CD8-positive, alpha-beta memory T cell (primary cell): ENCODE results near the gene TBATA. TPM values are rescaled to one million over a fixed set of nuclear protein-coding genes. Genes with fewer than 3 reads are reported as not detected.

ENCODE experiments used
- CTCF ChIA-PET: fragments of 350-600 bp; sonication (Branson Sonifier 250); formaldehyde crosslinking; loops from one replicate; lab custom pipeline; 2021; ENCODE audit warnings: antibody characterized with exemption; lab: Charles Lee
- POLR2A ChIA-PET: fragments of 350-600 bp; sonication (Branson Sonifier 250); formaldehyde crosslinking; loops from one replicate; lab custom pipeline; 2021; ENCODE audit warnings: antibody characterized with exemption; lab: Charles Lee
- DNase-seq, 5 donors: peaks; one replicate each; pipeline versions ENCODE4 v3.0.0 to v3.0.0-alpha.2; 2020 to 2022; ENCODE audit warnings: mixed read lengths in 1 of 5
- H3K27ac ChIP-seq: one replicate; pipeline ENCODE4 v1.7.0; 2013; ENCODE audit warnings: low read depth, mild to moderate bottlenecking, low read length, moderate library complexity
- H3K27me3 ChIP-seq: 2 replicates; pipeline ENCODE4 v1.7.0; 2013; ENCODE audit warnings: low read length, mild to moderate bottlenecking; ENCODE audit not compliant: insufficient read depth, poor library complexity, severe bottlenecking
- H3K36me3 ChIP-seq: 2 replicates; pipeline ENCODE4 v1.7.0; 2013; ENCODE audit warnings: mild to moderate bottlenecking, low read length, moderate library complexity; ENCODE audit not compliant: insufficient read depth
- H3K4me1 ChIP-seq: 2 replicates; pipeline ENCODE4 v1.7.0; 2013; ENCODE audit warnings: mild to moderate bottlenecking, low read length, moderate library complexity; ENCODE audit not compliant: insufficient read depth
- H3K4me3 ChIP-seq: 2 replicates; pipeline ENCODE4 v1.7.0; 2013; ENCODE audit warnings: mild to moderate bottlenecking, low read length
- H3K9me3 ChIP-seq: 2 replicates; pipeline ENCODE4 v1.7.0; 2013; ENCODE audit warnings: mild to moderate bottlenecking, low read length
- H3K27ac Mint-ChIP-seq, 8 donors: one replicate each; pipeline ENCODE4 v1.8.0; 2020 to 2021; ENCODE audit warnings: mixed read lengths in 8 of 8, mild to moderate bottlenecking in 6 of 8, inconsistent platforms in 3 of 8, moderate library complexity in 3 of 8
- H3K27me3 Mint-ChIP-seq, 2 donors: one replicate each; pipeline ENCODE4 v1.8.0; 2020 to 2021; ENCODE audit warnings: mixed read lengths in 2 of 2, mild to moderate bottlenecking in 1 of 2, moderate library complexity in 1 of 2
- H3K36me3 Mint-ChIP-seq, 3 donors: one replicate each; pipeline ENCODE4 v1.8.0; 2020 to 2021; ENCODE audit warnings: mixed read lengths in 3 of 3, inconsistent platforms in 1 of 3, mild to moderate bottlenecking in 1 of 3
- H3K4me1 Mint-ChIP-seq, 3 donors: one replicate each; pipeline ENCODE4 v1.8.0; 2020 to 2021; ENCODE audit warnings: mixed read lengths in 3 of 3, inconsistent platforms in 1 of 3, mild to moderate bottlenecking in 1 of 3
- H3K4me3 Mint-ChIP-seq, 7 donors: one replicate each; pipeline ENCODE4 v1.8.0; 2020 to 2021; ENCODE audit warnings: mixed read lengths in 7 of 7, mild to moderate bottlenecking in 6 of 7, moderate library complexity in 4 of 7, inconsistent platforms in 2 of 7
- H3K9me3 Mint-ChIP-seq, 5 donors: one replicate each; pipeline ENCODE4 v1.8.0; 2020 to 2022; ENCODE audit warnings: mixed read lengths in 5 of 5, mild to moderate bottlenecking in 3 of 5, moderate library complexity in 2 of 5, inconsistent platforms in 1 of 5
- polyA plus RNA-seq: library from polyadenylated mRNA; unstranded; fragments of 300-500 nt; fragmentation: Illumina TruSeq; gene quantifications from one replicate; pipeline ENCODE4 v1.2.3, GENCODE V29; 2021
- total RNA-seq, 2 experiments: library from RNA; stranded (reverse); gene quantifications; one replicate each; pipeline ENCODE4 v1.2.3, GENCODE V29; 2021

Gene TBATA
- total and polyA plus RNA-seq, 3 experiments from 2014 or later = not detected

DNA sequence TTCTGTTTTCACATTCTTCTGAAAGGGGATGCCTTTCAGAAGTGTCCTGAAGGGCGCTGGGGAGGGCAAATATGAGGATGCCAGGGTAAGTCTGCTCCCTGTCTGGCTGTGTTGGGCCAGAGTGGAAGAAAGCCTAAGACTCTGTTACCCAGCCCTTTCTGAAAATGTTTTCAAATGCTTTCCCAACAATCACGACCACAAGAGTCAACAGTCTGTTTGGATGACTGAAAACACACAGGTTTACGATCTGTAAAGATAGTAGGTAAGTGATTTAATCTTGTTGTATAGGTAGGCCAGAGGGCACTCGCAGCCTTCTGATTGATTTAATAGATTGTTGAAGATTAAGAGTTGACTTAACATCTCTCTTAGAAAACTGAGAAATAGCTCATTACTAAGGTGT lies 43.7 kb upstream of the TBATA start:
- Mint-ChIP-seq H3K27ac (peak overlapping the region in 1 of 8 donors; percentile 38), H3K9me3 (no peaks in the 10 kb centered on the region), H3K27me3 (no peaks in the 10 kb centered on the region), H3K4me1 (peaks cover 26 to 43% (median 42%) of the 10 kb centered on the region in 3 donors), H3K36me3 (peaks cover 3 to 69% (median 22%) of the 10 kb centered on the region in 3 donors), H3K4me3 (no peak overlapping the region)
- ChIA-PET POLR2A (no interaction called here), CTCF (no interaction called here)
- Histone ChIP-seq H3K36me3 (no peaks in the 10 kb centered on the region), H3K27ac (no peak overlapping the region), H3K27me3 (no peaks in the 10 kb centered on the region), H3K4me3 (no peak overlapping the region), H3K4me1 (no peaks in the 10 kb centered on the region), H3K9me3 (no peaks in the 10 kb centered on the region)
- DNase-seq = no peak

DNA sequence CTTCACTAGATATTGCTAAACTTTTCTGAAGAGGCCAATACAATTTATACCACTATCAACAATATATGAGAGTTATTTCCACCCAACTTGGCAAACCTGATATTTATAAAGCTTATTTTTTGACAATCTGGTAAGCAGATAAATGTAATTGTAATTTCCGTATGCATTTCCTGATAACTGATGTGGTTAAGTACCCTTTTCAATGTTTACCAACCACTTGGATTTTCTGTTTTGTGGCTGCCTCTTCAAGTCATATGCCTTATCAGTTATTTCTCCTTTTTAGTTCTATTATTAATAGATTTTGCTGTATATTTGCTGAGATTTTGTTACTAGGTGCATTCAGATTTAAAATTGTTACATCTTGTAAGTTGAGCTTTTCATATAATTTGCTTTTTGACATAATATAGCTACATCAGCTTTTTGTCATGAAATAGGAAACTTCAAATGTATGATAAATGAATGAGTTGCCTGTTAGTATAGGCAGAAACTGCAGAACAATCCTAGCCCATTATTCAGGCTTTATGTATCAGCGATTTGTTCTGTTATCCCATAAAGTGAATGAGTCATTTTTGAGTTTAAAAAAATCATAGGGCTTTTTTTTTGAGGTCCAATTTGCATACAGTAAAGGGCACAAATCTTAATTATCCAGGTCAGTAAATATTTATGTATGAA lies 42.0 kb upstream of the TBATA start:
- H3K4me1 ChIP-seq = no peaks in the 10 kb centered on the region
- no peak for DNase-seq
- H3K27ac ChIP-seq = no peak overlapping the region
- peaks cover 3 to 67% (median 17%) of the 10 kb centered on the region in 3 donors for H3K36me3 Mint-ChIP-seq
- H3K9me3 Mint-ChIP-seq = no peaks in the 10 kb centered on the region
- no peaks in the 10 kb centered on the region for H3K27me3 Mint-ChIP-seq
- no peak overlapping the region for H3K4me3 ChIP-seq
- H3K36me3 ChIP-seq = no peaks in the 10 kb centered on the region
- CTCF ChIA-PET = no interaction called here
- H3K9me3 ChIP-seq = no peaks in the 10 kb centered on the region
- H3K27me3 ChIP-seq = no peaks in the 10 kb centered on the region
- peaks cover 16 to 34% (median 27%) of the 10 kb centered on the region in 3 donors for H3K4me1 Mint-ChIP-seq
- H3K4me3 Mint-ChIP-seq = no peak overlapping the region
- no peak overlapping the region for H3K27ac Mint-ChIP-seq
- POLR2A ChIA-PET = no interaction called here

DNA sequence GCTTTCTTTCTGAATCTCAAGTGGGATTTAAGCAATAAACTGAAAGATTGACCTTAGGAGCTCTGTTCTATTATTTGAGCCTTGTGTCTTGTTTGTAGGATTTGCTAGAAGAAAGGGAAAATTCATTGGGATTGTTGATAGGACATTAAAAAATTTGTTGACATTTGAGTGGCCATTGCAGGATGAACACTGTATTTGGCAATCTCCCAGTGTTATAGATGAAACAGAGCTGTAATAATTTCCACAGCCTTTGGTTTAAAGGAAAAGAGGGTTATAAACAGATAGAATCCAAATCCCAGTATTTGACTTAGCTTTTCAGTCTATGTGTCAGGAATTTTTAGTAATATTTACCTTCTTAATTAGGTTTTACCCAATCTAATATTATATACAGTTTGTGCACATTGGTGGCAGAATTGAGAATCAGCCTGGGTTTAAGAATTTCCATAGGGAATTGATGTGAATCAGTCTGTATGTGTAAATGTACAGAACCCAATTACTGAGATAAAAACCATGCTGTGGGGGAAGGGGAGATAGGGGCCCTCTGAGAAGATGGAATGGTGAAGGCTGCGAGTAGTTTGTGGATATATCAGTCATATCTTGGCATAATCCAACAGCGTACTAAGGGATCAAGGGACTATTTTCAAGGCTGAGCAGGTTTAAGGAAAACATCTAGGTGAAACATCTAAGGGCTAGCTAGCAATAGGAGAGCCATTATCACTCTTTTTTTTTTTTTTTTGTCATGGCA lies 37.1 kb upstream of the TBATA start:
- H3K9me3 ChIP-seq = no peaks in the 10 kb centered on the region
- DNase-seq = no peak
- no peaks in the 10 kb centered on the region for H3K9me3 Mint-ChIP-seq
- H3K27ac Mint-ChIP-seq = no peak overlapping the region
- POLR2A ChIA-PET = no interaction called here
- no peaks in the 10 kb centered on the region for H3K4me1 ChIP-seq
- no peaks in the 10 kb centered on the region for H3K27me3 Mint-ChIP-seq
- H3K4me3 ChIP-seq = no peak overlapping the region
- peaks cover 0 to 61% (median 14%) of the 10 kb centered on the region in 3 donors for H3K36me3 Mint-ChIP-seq
- H3K4me1 Mint-ChIP-seq = peaks cover 28 to 58% (median 45%) of the 10 kb centered on the region in 3 donors
- CTCF ChIA-PET = interaction anchor here (1.1 kb wide), 1 partner anchor 272 kb away, joined by 4 read pairs; no protein-coding TSS in a partner anchor
- H3K4me3 Mint-ChIP-seq = no peak overlapping the region
- no peak overlapping the region for H3K27ac ChIP-seq
- H3K36me3 ChIP-seq = no peaks in the 10 kb centered on the region
- no peaks in the 10 kb centered on the region for H3K27me3 ChIP-seq

DNA sequence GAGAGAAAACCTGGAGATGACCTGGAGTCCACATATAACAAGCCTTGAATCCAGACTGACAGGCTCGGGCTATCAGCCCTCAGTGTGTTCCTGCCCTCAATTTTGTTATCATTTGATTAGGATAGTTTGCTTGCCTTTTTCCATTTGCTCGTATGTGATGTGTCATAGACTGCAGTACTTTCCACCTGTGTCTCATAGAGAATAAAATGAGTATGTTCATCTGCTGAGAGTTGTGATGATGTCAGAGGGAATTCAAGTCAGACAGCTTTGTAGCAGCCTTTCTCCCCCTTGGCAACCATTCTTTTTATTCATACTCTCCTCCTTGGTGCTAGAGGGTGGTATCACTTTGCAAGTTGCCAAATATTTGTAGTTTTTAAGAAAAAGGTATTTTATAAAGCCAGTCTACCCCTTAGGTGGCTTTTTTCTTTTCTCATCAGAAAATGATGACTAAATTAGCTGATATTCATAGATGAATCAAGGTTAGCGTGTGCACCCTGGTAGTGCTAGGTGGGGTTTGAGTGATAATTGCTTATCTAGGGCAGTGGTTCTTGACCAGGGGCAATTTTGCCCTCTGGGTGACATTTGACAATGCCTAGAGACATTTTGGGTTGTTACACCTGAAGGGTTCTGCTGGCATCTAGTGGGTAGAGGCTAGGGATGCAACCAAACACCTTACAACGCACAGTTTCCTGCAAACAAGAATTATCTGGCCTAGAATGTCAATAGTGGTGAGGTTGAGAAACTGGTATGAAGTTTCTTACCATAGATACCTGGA lies 36.0 kb upstream of the TBATA start:
- Mint-ChIP-seq H3K9me3 (no peaks in the 10 kb centered on the region), H3K4me3 (peak overlapping the region in 1 of 7 donors; percentile 1), H3K4me1 (peaks cover 31 to 56% (median 46%) of the 10 kb centered on the region in 3 donors), H3K27me3 (no peaks in the 10 kb centered on the region), H3K27ac (peak overlapping the region in 1 of 8 donors; percentile 52), H3K36me3 (peaks cover 0 to 57% (median 11%) of the 10 kb centered on the region in 3 donors)
- CTCF ChIA-PET = no interaction called here
- peaks cover 4% of the 10 kb centered on the region for H3K4me1 ChIP-seq
- no peaks in the 10 kb centered on the region for H3K27me3 ChIP-seq
- no peak for DNase-seq
- no peak overlapping the region for H3K4me3 ChIP-seq
- no peaks in the 10 kb centered on the region for H3K36me3 ChIP-seq
- no peak overlapping the region for H3K27ac ChIP-seq
- H3K9me3 ChIP-seq = no peaks in the 10 kb centered on the region
- POLR2A ChIA-PET = no interaction called here

GRCh38 chr10:70816220-70816894 lies 31.2 kb upstream of the TBATA start:
- Histone ChIP-seq H3K36me3 (no peaks in the 10 kb centered on the region), H3K4me3 (peak overlapping the region; percentile 53), H3K27me3 (no peaks in the 10 kb centered on the region), H3K27ac (peak overlapping the region; percentile 20), H3K4me1 (peaks cover 20% of the 10 kb centered on the region), H3K9me3 (no peaks in the 10 kb centered on the region)
- DNase-seq = peak; percentile 13 to 59 (median 37)
- peaks cover 0 to 25% (median 9%) of the 10 kb centered on the region in 3 donors for H3K36me3 Mint-ChIP-seq
- no peaks in the 10 kb centered on the region for H3K27me3 Mint-ChIP-seq
- peak overlapping the region; percentile 90 to 95 (median 93) for H3K4me3 Mint-ChIP-seq
- peak overlapping the region; percentile 67 to 97 (median 92) for H3K27ac Mint-ChIP-seq
- POLR2A ChIA-PET = interaction anchor here (0.6 kb wide), 1 partner anchor 23 kb away, joined by 3 read pairs; no protein-coding TSS in a partner anchor
- H3K4me1 Mint-ChIP-seq = peaks cover 36 to 61% (median 57%) of the 10 kb centered on the region in 3 donors
- H3K9me3 Mint-ChIP-seq = no peaks in the 10 kb centered on the region
- CTCF ChIA-PET = interaction anchor here (0.9 to 1.3 kb wide), 4 partner anchors 61 to 257 kb away, joined by 3 to 6 read pairs (median 4); no protein-coding TSS in a partner anchor

- H3K27ac Mint-ChIP-seq = peak within 1 kb of the TSS; percentile 81 to 97 (median 92)
- peaks cover 0 to 19% (median 7%) of the 10 kb centered on the region in 3 donors for H3K36me3 Mint-ChIP-seq
- POLR2A ChIA-PET = interaction anchor here (0.6 kb wide), 1 partner anchor 24 kb away, joined by 3 read pairs; no protein-coding TSS in a partner anchor
- Histone ChIP-seq H3K27me3 (no peaks in the 10 kb centered on the region), H3K36me3 (no peaks in the 10 kb centered on the region), H3K27ac (peak within 1 kb of the TSS; percentile 20), H3K9me3 (no peaks in the 10 kb centered on the region), H3K4me1 (peaks cover 20% of the 10 kb centered on the region), H3K4me3 (peak within 1 kb of the TSS; percentile 60)
- peak within 1 kb of the TSS; percentile 90 to 95 (median 93) for H3K4me3 Mint-ChIP-seq
- peaks cover 31 to 55% (median 50%) of the 10 kb centered on the region in 3 donors for H3K4me1 Mint-ChIP-seq
- no peaks in the 10 kb centered on the region for H3K27me3 Mint-ChIP-seq
- peak; percentile 79 to 85 (median 81) for DNase-seq
- CTCF ChIA-PET = interaction anchor here (0.7 to 1.3 kb wide), 4 partner anchors 31 to 257 kb away, joined by 3 to 6 read pairs (median 4); no protein-coding TSS in a partner anchor
- H3K9me3 Mint-ChIP-seq = no peaks in the 10 kb centered on the region
Measured at GRCh38 chr10:70815504-70816219, 30.5 kb upstream of the TBATA start, which contains the start of gene SGPL1. SGPL1 (plus strand) TSS chr10:70815948; CDS start chr10:70816854, 906 bp downstream.

DNA sequence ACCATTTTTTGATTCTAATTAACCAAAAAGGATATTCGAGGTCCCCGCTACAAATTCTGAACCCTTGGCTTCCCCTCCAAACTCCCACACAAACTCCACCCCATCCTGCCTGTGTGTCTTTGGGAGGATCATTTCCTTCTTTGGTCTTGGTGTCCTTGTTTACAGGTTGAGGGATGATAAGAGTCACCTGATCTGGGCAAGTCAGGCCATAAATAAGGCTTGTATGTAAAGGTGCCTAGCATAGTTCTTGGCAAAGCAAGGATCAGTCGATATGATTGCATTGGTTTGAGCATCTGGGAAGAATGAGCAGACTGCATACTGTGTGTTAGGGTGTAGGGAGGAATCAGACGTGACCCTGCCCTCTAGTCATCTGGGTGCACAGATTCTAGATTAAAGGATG lies 28.9 kb upstream of the TBATA start:
- Histone ChIP-seq H3K27me3 (no peaks in the 10 kb centered on the region), H3K36me3 (no peaks in the 10 kb centered on the region), H3K9me3 (no peaks in the 10 kb centered on the region), H3K4me3 (no peak overlapping the region), H3K27ac (no peak overlapping the region), H3K4me1 (peaks cover 20% of the 10 kb centered on the region)
- no peaks in the 10 kb centered on the region for H3K27me3 Mint-ChIP-seq
- H3K9me3 Mint-ChIP-seq = no peaks in the 10 kb centered on the region
- H3K36me3 Mint-ChIP-seq = peaks cover 0 to 11% (median 3%) of the 10 kb centered on the region in 3 donors
- ChIA-PET POLR2A (no interaction called here), CTCF (no interaction called here)
- H3K27ac Mint-ChIP-seq = peak overlapping the region in 6 of 8 donors; percentile 17 to 92 (median 65)
- H3K4me1 Mint-ChIP-seq = peaks cover 29 to 47% (median 43%) of the 10 kb centered on the region in 3 donors
- peak overlapping the region in 6 of 7 donors; percentile 9 to 94 (median 92) for H3K4me3 Mint-ChIP-seq
- no peak for DNase-seq
